HG03097 (cell line): ENCODE measurements around the gene FXYD4.

Experiments used
- ATAC-seq: cut with Tn5 transposase; IDR thresholded peaks from one replicate; pipeline ENCODE4 v1.9.1; 2021; ENCODE audit not compliant: unreplicated experiment, low FRiP score

FXYD4 gene

GRCh38 chr10:43343126-43343525, 28.3 kb upstream of the FXYD4 start:
- no peak for ATAC-seq

DNA sequence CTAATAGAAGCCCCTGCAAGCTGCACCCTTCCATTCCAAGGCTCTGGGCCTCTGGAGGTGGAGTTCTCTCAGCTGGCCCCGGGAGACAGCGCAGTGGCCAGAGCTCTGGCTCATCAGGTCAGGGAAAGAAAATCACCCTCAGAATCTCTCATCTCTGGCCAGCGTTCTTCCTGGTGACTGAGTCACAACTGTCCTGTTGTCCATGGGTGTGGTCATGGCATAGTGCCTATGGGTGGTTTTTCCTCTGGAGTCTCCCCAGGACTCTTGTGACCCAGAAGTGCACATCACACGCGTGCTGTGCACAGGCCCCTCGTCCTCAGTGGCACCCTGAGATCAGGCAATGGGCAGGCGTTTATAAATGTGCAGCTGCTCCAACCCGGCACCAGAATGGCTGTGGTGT, 27.4 kb upstream of the FXYD4 start:
- no peak for ATAC-seq

GRCh38 chr10:43347997-43348396, 23.4 kb upstream of the FXYD4 start:
- no peak for ATAC-seq

- ATAC-seq = peak; percentile 98
Measured at GRCh38 chr10:43348511-43349312, 22.7 kb upstream of the FXYD4 start.

DNA sequence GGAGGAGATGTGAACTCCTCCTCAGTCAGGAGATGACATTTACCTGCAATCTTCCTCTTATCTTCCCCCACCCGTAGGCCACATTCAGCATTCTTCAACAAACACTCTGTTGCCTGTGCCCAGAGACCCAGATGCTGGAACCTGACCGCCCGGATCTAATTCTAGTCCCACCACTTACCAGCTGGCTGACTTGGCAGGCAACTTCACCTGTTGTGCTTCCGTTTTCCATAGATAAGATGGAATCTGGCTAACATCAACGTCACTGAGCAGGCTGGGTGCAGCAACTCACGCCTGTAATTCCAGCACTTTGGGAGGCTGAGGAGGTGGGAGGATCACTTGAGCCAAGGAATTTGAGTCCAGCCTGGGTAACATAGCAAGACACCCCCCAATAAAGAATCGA, 21.3 kb upstream of the FXYD4 start:
- ATAC-seq = no peak

DNA sequence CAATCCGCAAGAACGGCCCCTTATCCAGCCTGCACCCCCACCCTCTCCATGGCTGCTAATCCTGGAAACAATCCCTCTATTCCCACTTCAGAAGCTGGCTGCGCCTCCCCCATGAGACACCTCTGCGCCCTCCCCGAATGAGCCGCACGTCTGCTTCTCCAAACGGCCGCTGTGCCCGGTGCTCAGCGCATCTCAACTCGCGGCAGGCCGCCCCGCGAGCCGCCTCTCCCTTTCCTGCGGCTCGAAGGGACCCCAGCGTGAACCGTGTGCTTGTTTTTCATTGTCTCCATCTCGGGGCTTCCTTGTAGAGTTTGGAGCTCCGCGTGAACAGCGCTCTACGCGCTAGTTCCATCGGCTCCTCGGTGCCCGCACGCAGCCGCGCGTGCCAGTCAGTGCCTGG, 20.8 kb upstream of the FXYD4 start:
- no peak for ATAC-seq

- no peak for ATAC-seq
Measured at GRCh38 chr10:43351301-43351700, 20.1 kb upstream of the FXYD4 start.

DNA sequence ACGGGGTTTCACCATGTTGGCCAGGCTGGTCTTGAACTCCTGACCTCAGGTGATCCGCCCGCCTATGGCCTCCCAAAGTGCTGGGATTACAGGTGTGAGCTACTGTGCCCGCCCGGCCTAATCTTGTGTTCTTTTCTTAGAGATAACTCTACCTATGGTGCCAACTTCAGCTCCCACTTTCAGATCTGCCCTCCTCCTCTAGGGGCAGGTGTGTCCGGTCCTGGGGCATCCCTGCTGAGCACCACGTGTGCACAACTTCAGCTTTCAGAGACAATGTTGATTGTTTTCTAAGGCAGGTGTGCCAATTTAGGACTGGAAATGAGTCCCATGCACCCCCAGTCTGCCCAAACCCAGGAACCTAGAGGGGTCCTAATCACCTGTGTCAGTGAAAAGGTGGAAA, 18.5 kb upstream of the FXYD4 start:
- ATAC-seq = no peak

GRCh38 chr10:43353495-43354329, 17.7 kb upstream of the FXYD4 start:
- ATAC-seq = no peak

GRCh38 chr10:43354330-43354635, 17.2 kb upstream of the FXYD4 start:
- ATAC-seq = no peak

- ATAC-seq = no peak
Measured at GRCh38 chr10:43354879-43355380, 16.5 kb upstream of the FXYD4 start.

DNA sequence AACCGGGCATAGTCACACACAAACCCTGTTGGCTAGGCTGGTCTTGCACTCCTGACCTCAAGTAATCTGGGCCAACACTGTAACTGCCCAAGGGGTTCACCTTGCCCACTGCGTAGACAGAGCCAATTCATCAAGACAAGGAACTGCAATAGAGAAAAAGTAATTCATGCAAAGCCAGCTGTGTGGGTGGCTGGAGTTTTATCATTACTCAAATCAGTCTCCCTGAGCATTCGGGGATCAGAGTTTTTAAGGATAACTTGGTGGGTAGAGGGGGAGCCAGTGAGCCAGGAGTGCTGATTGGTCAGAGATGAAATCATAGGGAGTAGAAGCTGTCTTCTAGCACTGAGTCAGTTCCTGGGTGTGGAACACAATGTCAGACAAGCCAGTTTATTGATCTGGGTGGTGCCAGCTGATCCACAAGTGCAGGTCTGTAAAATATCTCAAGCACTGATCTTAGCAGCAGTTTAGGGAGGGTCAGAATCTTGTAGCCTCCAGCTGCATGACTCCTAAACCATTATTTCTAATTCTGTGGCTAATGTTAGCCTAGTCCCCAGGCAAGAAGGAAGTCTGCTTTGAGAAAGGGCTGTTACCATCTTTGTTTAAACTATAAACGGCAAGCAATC, 15.6 kb upstream of the FXYD4 start:
- no peak for ATAC-seq

GRCh38 chr10:43360086-43360485, 11.3 kb upstream of the FXYD4 start:
- no peak for ATAC-seq

- peak; percentile 19 for ATAC-seq
Measured at GRCh38 chr10:43361547-43362190, 9.8 kb upstream of the FXYD4 start.

DNA sequence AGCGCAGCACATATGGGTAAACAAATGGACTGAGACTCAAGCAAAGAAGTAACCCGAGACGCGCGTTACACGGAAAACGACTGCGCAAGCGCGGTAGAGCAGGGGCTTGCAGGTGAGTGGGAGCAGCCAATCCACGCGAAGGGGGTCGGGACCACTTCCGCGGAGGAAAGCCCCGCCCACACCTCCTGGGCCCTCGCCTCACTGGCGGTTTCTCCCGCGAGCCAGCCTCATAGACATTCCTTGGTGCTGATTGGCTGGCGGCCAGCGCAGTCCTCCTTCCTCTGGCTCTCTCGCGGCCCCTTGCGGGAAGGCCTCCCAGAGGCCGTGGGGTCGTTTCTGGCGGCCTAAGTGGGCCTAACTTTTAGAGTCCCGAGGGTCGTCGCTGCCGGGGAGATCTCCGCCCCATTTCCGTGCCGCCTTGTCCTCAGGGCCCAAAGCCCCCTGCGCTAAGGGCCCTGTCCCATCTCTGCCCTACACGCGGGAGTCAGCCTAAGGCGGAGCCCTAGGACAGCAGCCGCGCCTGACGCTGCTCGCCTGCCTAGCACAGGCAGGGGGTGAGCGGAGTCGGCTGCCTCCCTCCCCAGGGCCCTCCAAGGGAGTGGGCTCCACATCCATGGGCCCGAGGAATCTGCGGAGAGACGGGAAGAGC, 9.1 kb upstream of the FXYD4 start:
- ATAC-seq = peak; percentile 99

DNA sequence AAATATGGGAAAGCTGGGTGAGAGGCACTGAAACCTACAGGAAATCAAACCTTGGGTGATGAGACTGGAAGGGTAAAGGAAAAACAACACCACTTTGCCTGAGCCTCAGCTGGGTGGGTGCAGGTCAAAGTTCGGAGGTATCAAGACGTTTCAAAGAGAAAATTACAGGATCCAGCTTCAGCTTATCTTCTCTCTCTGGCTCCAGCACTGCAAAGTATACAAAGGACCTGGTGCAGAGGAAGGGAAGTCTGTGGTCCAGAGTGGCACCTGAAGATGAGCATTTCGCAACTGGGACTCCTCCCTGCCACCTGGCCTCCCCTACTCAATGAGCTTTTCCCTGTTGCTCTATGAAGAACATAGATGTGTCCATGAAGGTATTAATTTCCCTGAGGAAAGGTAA, 6.4 kb upstream of the FXYD4 start:
- no peak for ATAC-seq

DNA sequence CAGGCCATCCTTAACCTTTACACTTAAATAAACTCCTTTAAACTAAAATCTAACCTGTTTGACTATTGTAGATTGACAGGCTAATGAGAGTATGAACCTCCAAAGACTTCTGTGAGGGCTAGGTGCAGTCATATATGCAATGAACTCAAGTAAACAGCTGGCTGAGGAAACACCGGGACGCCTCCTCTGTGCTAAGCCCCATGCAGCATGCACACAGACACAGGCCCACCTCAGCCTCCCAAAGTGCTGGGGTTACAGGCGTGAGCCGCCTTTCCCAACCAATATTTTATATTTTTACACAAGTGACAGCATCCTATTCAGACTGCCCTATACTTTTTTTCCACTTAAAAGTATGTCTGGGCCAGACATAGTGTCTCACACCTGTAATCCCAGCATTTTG, 1.5 kb upstream of the FXYD4 start:
- ATAC-seq = no peak

- no peak for ATAC-seq
Measured at GRCh38 chr10:43370671-43371215, 693 bp upstream of the FXYD4 start.

DNA sequence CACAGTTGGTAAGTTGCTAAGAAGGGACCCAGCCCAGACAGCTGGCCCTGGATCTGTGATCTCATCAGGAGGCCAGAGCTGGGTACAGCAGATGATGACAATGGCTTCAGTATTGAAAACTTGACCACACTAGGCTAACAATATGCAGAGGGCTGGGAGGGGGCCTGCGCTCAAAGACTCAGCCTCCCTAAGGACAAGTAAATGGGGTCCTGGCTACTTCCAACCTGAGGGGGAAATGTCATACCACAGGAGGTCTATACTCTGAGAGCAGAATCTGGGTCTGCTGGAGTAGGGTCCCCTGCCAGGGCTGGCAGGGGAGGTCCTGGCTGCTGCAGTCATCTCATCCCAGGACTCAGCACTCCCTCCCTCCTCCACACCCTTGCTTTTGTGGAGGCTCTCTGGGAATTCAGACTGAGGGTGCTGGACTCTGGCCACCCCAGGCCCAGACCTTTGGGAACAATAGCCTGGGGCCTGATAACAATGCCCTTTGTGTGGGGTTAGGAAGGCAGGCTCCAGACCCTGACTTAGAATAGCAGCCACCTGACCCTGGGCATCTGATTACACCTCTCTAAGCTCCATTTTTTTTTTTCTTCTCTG, 1.4 kb downstream of the FXYD4 start:
- ATAC-seq = no peak

DNA sequence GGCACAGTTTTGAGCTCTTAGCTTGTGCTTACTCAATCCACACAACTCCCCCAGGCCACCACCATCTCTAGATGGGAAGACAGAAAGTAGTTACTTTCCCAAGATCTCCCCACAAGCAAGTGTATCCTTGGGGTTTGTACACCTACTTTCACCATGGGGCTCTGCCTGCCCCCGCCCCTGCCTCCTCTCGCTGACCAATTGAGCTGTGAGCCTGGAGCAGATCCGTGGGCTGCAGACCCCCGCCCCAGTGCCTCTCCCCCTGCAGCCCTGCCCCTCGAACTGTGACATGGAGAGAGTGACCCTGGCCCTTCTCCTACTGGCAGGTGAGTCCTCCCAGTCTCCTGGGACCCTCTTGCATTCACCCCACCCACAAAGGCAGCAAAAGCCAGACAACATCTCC, 2.0 kb downstream of the FXYD4 start:
- no peak for ATAC-seq
